Measurements from ENCODE around the gene ARHGAP24. TPM values are rescaled to one million over a fixed set of nuclear protein-coding genes. Genes with fewer than 3 reads are reported as not detected.
A peak's percentile ranks its signal among the peaks of the same experiment; 100 is the strongest.

The ARHGAP24 gene
- total and polyA plus RNA-seq, 2 donors from 2014 or later = 78.1 to 94.7 TPM

DNA sequence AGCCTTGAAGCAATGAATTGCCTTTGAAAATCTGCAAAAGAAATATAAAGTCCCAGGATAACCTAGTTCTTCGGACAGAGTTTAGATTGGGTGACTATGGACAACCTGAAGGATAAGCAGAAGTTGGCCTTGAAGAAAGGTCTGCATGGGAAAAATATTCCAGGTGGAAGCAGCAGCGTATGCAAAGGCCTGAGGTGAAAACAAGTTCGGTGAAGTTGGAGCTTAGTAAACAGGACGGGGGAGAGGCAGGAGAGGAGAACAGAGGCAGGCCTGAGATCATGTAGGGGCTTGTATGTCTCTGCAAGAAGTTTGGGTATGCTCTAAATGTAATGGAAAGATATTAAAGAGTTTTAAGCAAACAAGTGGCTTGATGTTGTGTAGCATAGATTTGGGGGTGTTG is 176.0 kb downstream of the ARHGAP24 start:
- H3K9ac ChIP-seq (ENCODE audit: low read length in 3 of 3) = no peak overlapping the region
- TF ChIP-seq, protein P1, sequence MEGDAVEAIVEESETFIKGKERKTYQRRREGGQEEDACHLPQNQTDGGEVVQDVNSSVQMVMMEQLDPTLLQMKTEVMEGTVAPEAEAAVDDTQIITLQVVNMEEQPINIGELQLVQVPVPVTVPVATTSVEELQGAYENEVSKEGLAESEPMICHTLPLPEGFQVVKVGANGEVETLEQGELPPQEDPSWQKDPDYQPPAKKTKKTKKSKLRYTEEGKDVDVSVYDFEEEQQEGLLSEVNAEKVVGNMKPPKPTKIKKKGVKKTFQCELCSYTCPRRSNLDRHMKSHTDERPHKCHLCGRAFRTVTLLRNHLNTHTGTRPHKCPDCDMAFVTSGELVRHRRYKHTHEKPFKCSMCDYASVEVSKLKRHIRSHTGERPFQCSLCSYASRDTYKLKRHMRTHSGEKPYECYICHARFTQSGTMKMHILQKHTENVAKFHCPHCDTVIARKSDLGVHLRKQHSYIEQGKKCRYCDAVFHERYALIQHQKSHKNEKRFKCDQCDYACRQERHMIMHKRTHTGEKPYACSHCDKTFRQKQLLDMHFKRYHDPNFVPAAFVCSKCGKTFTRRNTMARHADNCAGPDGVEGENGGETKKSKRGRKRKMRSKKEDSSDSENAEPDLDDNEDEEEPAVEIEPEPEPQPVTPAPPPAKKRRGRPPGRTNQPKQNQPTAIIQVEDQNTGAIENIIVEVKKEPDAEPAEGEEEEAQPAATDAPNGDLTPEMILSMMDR (IDR thresholded peaks at IDR 0.05; ENCODE audit: borderline replicate concordance, extremely low read depth, insufficient read depth) = no peak
- no peak for FAIRE-seq
- no peaks in the 10 kb centered on the region for H3K27me3 ChIP-seq (ENCODE audit: control insufficient read depth, insufficient read depth, low read length)
- DNase-seq = no peak
- no peak overlapping the region for H3K4me3 ChIP-seq (ENCODE audit: low read length in 3 of 3)
- intact Hi-C loops (cut with DNase I) = no loop called here
- no peaks in the 10 kb centered on the region for H3K4me1 ChIP-seq (ENCODE audit: control insufficient read depth in 2 of 3, insufficient read depth in 2 of 3, low read depth in 1 of 3, low read length in 3 of 3)
- H3K27ac ChIP-seq (ENCODE audit: low read depth in 2 of 2, low read length in 2 of 2) = no peak overlapping the region
- H3K9me3 ChIP-seq (ENCODE audit: control insufficient read depth in 2 of 3, insufficient read depth in 1 of 3, low read length in 3 of 3) = no peaks in the 10 kb centered on the region
- no peaks in the 10 kb centered on the region for H3K36me3 ChIP-seq (ENCODE audit: control insufficient read depth in 2 of 3, insufficient read depth in 3 of 3, low read length in 3 of 3)

DNA sequence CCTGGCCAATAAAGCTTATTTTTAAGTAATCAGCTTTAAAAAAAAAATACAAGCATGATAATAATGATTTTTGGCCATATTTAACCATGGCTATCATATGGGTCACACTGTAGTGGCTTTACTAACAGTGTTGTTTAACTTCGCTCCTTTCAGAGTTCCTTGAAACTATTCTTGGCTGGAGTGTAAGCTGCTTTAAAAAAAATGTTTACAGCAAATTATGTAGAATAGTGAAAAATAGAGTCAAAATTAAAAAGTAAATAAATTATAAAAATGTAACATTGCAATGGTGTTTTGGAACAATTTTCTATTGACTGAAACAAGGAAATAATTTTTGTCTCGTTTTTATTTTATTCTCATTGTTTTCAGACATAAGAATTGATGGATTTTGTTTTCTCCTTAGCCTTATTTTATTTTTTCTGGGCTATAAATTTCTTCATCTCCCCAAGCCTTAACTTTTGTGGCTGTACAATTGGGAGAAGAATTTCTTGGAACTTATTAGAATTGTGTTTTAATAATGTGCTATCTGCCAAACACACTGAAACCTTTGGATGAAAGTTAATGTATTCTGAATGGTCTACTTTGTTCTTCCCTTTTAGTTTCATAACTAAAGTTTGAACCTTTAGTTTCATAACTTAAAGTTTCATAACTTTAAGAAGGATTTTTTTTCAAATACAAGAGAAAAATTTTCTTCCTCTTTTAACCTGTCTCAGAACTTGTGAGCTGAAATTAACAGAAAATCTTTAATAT is 182.0 kb downstream of the ARHGAP24 start:
- DNase-seq (no peak), FAIRE-seq (peak; percentile 19)
- no peaks in the 10 kb centered on the region for H3K36me3 ChIP-seq (ENCODE audit: control insufficient read depth in 2 of 3, insufficient read depth in 3 of 3, low read length in 3 of 3)
- no peaks in the 10 kb centered on the region for H3K9me3 ChIP-seq (ENCODE audit: control insufficient read depth in 2 of 3, insufficient read depth in 1 of 3, low read length in 3 of 3)
- H3K27me3 ChIP-seq (ENCODE audit: control insufficient read depth, insufficient read depth, low read length) = no peaks in the 10 kb centered on the region
- intact Hi-C loops (cut with DNase I) = no loop called here
- H3K9ac ChIP-seq (ENCODE audit: low read length in 3 of 3) = no peak overlapping the region
- no peak overlapping the region for H3K27ac ChIP-seq (ENCODE audit: low read depth in 2 of 2, low read length in 2 of 2)
- no peak overlapping the region for H3K4me3 ChIP-seq (ENCODE audit: low read length in 3 of 3)
- TF ChIP-seq, protein P1 (IDR thresholded peaks at IDR 0.05; ENCODE audit: borderline replicate concordance, extremely low read depth, insufficient read depth) = no peak
- H3K4me1 ChIP-seq (ENCODE audit: control insufficient read depth in 2 of 3, insufficient read depth in 2 of 3, low read depth in 1 of 3, low read length in 3 of 3) = no peaks in the 10 kb centered on the region

DNA sequence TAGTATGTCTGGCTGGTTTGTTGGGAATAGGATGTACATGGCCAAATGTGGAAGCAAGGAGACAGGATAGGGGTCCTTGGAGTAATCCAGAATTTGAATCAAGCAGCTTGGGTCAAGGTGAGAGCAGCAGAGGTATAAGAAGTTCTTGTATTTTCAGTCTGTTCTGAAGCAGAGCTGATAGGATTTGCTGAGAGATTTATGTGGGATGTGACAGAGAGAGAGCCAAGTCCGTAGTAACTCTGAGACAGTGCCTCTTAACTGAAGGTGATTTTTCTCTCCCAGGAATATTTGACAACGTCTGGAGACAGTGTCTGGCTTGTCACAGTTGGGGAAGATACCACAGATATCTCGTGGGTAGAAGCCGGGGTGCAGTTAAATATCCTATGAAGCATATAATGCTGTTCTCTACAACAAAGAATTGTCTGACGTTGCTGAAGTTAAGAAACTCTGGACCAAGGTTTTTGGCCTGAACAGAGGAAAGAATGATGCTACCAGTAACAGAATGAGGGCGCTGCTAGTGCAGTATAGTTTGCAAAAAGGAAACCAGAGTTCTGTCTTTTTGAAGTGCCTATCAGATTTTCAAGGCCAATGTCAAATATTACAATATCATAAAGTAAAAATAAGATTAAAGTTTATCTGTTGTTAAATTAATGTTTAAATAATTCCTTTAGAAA is 184.0 kb downstream of the ARHGAP24 start:
- no peak for DNase-seq
- Histone ChIP-seq H3K27me3 (ENCODE audit: control insufficient read depth, insufficient read depth, low read length) (no peaks in the 10 kb centered on the region), H3K27ac (ENCODE audit: low read depth in 2 of 2, low read length in 2 of 2) (no peak overlapping the region), H3K36me3 (ENCODE audit: control insufficient read depth in 2 of 3, insufficient read depth in 3 of 3, low read length in 3 of 3) (no peaks in the 10 kb centered on the region), H3K9me3 (ENCODE audit: control insufficient read depth in 2 of 3, insufficient read depth in 1 of 3, low read length in 3 of 3) (no peaks in the 10 kb centered on the region), H3K4me3 (ENCODE audit: low read length in 3 of 3) (no peak overlapping the region), H3K4me1 (ENCODE audit: control insufficient read depth in 2 of 3, insufficient read depth in 2 of 3, low read depth in 1 of 3, low read length in 3 of 3) (no peaks in the 10 kb centered on the region), H3K9ac (ENCODE audit: low read length in 3 of 3) (no peak overlapping the region)
- TF ChIP-seq, protein P1 (IDR thresholded peaks at IDR 0.05; ENCODE audit: borderline replicate concordance, extremely low read depth, insufficient read depth) = no peak
- intact Hi-C loops (cut with DNase I) = no loop called here
- FAIRE-seq = no peak
